ENCODE measurements around the gene BBS12. TPM values are rescaled to one million over a fixed set of nuclear protein-coding genes. Genes with fewer than 3 reads are reported as not detected.

The BBS12 gene
- total RNA-seq: 2.5 and 2.9 TPM in 2 replicates

DNA sequence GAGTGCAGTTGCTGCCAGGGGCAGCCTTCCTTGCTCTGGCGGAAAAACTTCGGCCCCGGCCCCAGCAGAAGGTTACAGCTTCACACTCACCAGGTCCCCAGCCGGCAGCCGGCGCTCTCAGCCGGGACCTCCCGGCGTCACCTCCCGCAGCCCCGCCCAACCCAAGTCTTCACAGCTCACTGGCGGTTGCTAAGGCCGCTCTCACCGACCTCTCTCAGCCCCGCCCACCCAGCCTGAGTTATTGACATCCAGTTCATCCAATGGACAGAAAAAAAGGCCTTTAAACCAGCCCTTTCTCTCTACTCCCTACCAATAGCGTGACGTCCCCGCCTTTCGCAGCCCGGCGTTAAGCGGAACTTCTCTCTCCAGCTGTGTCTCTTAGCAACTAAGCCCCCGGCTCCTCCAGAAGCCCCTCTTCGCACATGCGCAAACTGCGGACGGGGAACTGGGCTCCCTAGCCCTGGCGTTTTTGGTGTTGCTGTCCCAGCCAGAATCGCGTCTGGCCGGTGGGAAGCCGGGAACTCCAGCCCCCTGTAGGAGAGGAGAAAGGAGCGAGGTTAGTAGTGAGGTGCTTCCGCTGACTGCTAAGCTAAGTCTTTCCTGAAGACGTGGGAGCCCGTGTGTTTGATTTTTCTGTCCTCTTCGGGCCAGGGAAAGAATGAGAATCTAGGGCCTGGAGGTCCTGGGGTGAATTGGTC, at the start of gene BBS12:
TSS of gene BBS12 (plus strand) at position 376 of the 698 bp plus-strand sequence. CDS start 9,189 bp downstream, outside the sequence.
- H3K27me3 ChIP-seq (ENCODE audit: control insufficient read depth, insufficient read depth, low read length): no peaks in the 10 kb centered on the region
- TF ChIP-seq, protein P1, sequence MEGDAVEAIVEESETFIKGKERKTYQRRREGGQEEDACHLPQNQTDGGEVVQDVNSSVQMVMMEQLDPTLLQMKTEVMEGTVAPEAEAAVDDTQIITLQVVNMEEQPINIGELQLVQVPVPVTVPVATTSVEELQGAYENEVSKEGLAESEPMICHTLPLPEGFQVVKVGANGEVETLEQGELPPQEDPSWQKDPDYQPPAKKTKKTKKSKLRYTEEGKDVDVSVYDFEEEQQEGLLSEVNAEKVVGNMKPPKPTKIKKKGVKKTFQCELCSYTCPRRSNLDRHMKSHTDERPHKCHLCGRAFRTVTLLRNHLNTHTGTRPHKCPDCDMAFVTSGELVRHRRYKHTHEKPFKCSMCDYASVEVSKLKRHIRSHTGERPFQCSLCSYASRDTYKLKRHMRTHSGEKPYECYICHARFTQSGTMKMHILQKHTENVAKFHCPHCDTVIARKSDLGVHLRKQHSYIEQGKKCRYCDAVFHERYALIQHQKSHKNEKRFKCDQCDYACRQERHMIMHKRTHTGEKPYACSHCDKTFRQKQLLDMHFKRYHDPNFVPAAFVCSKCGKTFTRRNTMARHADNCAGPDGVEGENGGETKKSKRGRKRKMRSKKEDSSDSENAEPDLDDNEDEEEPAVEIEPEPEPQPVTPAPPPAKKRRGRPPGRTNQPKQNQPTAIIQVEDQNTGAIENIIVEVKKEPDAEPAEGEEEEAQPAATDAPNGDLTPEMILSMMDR (IDR thresholded peaks at IDR 0.05; ENCODE audit: insufficient read depth, low read length, poor library complexity, severe bottlenecking): peak; percentile 75
- no peaks in the 10 kb centered on the region for H3K36me3 ChIP-seq (ENCODE audit: control insufficient read depth, insufficient read depth, low read length)
- peak within 1 kb of the TSS; percentile 73 for H3K4me3 ChIP-seq (ENCODE audit: low read depth, low read length)
- DNase-seq (ENCODE audit: low read depth): peak; percentile 95

DNA sequence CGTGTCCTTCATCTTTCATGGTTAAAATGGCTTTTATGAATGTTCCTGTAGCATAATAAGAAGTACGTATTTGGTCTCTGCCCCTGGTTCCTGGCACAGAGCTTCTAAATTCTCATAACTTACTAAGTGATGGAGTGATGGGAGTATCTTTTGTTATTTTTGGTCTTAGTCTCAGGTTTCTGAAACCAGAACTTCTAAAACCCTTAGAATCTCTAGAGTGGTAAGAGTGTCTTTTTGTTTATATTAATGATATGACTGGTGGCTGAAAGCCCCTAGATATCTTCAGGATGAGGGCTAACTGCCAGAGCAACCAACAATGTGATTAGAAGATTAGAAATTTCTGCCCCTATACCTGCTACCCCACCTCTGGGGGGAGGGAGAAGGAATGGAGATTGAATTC, 45.8 kb upstream of the BBS12 start:
- no peak for DNase-seq (ENCODE audit: low read depth)
- TF ChIP-seq, protein P1 (IDR thresholded peaks at IDR 0.05; ENCODE audit: insufficient read depth, low read length, poor library complexity, severe bottlenecking): no peak
- Histone ChIP-seq H3K4me3 (ENCODE audit: low read depth, low read length) (no peak overlapping the region), H3K36me3 (ENCODE audit: control insufficient read depth, insufficient read depth, low read length) (no peaks in the 10 kb centered on the region), H3K27me3 (ENCODE audit: control insufficient read depth, insufficient read depth, low read length) (no peaks in the 10 kb centered on the region)

DNA sequence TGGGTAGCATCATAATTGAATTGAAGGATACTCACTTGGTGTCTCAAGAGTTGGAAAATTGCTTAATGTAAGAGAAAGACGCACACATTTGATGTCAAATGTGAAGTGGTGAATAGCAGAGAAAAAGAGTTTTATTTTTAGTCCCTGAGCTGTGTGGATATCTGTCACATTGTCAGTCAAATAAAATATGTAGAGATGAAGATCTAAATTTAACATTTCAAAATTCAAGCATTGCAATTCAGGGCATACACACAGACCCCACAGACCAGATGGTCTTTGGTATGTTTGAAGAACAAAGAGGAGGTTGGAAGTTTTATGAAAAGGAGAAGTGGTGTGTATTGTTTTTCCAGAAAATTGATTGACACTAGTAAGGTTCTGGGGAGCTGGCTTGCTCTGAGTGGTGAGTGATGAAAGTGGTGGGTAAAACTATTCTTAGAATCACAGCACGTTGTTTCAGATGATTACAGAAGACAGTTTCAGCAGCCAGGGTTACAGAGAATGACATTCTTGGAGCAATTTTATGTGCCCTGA, 44.9 kb upstream of the BBS12 start:
- TF ChIP-seq, protein P1 (IDR thresholded peaks at IDR 0.05; ENCODE audit: insufficient read depth, low read length, poor library complexity, severe bottlenecking): no peak
- DNase-seq (ENCODE audit: low read depth): no peak
- no peaks in the 10 kb centered on the region for H3K36me3 ChIP-seq (ENCODE audit: control insufficient read depth, insufficient read depth, low read length)
- H3K4me3 ChIP-seq (ENCODE audit: low read depth, low read length): no peak overlapping the region
- no peaks in the 10 kb centered on the region for H3K27me3 ChIP-seq (ENCODE audit: control insufficient read depth, insufficient read depth, low read length)

DNA sequence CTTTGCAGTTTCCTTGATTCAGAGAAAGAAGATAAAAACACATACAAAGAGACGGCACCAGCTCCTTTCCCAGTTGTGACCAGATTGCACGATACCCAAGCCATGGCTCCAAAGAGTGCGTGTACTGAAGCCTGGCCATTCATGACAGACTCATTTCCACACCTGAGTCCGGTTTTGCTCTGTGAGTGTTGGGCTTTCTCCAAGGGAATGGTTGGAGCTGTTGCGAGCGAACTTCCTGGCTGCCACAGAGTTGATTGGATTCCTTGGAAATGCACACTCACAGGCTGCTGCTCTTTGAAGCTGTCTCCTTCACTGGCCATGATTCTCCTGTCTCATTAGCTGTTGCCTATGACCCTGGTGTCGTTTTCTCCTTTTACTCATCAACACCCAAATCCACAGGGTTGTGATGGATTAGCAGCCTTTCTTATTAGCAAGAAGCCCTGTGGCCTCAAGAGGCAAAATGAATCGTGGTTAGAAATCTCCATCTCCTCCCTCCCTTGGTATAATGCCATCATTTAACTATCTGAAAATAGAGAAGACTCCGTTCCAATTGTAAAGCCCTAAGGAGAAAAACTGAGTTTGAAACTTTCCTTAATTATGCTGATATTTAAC, 43.9 kb upstream of the BBS12 start:
- no peaks in the 10 kb centered on the region for H3K36me3 ChIP-seq (ENCODE audit: control insufficient read depth, insufficient read depth, low read length)
- no peaks in the 10 kb centered on the region for H3K27me3 ChIP-seq (ENCODE audit: control insufficient read depth, insufficient read depth, low read length)
- no peak overlapping the region for H3K4me3 ChIP-seq (ENCODE audit: low read depth, low read length)
- TF ChIP-seq, protein P1 (IDR thresholded peaks at IDR 0.05; ENCODE audit: insufficient read depth, low read length, poor library complexity, severe bottlenecking): no peak
- DNase-seq (ENCODE audit: low read depth): no peak

DNA sequence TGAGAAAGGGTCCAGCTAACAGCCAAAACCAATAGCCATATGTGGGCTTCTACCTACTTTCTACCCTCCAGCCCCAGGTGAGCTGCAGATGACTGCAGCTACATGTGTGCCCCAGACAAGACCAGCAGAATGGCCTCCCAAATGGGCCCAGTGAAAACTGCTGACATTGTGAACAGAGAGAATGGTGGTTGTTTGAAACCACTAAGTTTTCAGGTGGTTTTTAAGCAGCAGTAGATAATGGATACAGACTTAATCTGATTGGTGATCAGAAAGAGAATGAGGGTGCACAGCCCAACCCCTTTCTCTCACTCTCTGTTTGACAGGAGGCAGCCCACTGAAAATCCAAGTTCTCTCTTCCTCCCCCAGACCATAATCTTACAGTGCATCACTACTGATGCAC, 42.5 kb upstream of the BBS12 start:
- H3K4me3 ChIP-seq (ENCODE audit: low read depth, low read length): no peak overlapping the region
- DNase-seq (ENCODE audit: low read depth): no peak
- TF ChIP-seq, protein P1 (IDR thresholded peaks at IDR 0.05; ENCODE audit: insufficient read depth, low read length, poor library complexity, severe bottlenecking): no peak
- no peaks in the 10 kb centered on the region for H3K27me3 ChIP-seq (ENCODE audit: control insufficient read depth, insufficient read depth, low read length)
- no peaks in the 10 kb centered on the region for H3K36me3 ChIP-seq (ENCODE audit: control insufficient read depth, insufficient read depth, low read length)
